SK-N-MC (cell line): ENCODE results near the gene KIAA1217.

ENCODE experiments used
- EZH2 ChIP-seq: fragments of 200-600 bp; sonication (generic); IDR thresholded peaks from one replicate; pipeline ENCODE4 v1.6.1; 2017; ENCODE audit warnings: antibody characterized with exemption
- FOXP2 ChIP-seq: optimal IDR thresholded peaks from 2 replicates; pipeline ENCODE3; 2011; ENCODE audit warnings: mild to moderate bottlenecking, moderate library complexity; ENCODE audit not compliant: insufficient read depth; ENCODE audit errors: extremely low read length, control extremely low read depth
- POLR2AphosphoS5 ChIP-seq: IDR thresholded peaks from 2 replicates; pipeline ENCODE4 v1.6.1; 2012; ENCODE audit warnings: mild to moderate bottlenecking, low read depth, low read length, borderline replicate concordance

DNA sequence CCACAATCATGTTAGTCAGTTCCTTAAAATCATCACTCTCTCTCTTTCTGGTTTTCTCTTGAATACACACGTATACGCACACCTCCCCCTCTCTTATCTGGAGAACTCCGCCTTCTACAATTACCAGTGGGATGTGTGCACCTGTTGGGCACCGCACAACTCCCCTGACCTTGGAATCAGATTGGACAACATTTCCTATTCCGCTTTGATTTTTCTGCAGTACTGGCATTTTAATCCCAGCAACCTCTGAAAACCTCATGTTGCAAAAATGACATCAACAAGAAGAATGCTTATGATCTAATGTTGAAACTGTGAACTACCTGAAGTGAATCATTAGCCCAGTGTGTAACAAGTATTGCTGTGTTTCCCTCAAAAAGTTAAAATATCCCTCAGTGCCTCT lies 109.6 kb downstream of the KIAA1217 start:
- no peak for TF ChIP-seq POLR2AphosphoS5
- TF ChIP-seq EZH2, result no peak
- no peak for TF ChIP-seq FOXP2
